K562 (cell line): ENCODE results near the gene CNTROB. TPM values are rescaled to one million over a fixed set of nuclear protein-coding genes. Genes with fewer than 3 reads are reported as not detected.

Experiments
- GATAD2A ChIP-seq: fragments of 450-650 bp; IDR thresholded peaks from 2 replicates; pipeline ENCODE4 v1.6.1; 2017
- POLR2AphosphoS5 ChIP-seq: IDR thresholded peaks from 2 replicates; pipeline ENCODE4 v1.6.1; 2011; ENCODE audit warnings: mild to moderate bottlenecking, low read depth, low read length, moderate library complexity; ENCODE audit not compliant: control insufficient read depth, insufficient read depth
- RBFOX2 ChIP-seq: fragments of 200-400 bp; formaldehyde crosslinking; IDR thresholded peaks from 2 replicates; pipeline ENCODE4 v1.6.1; 2017; ENCODE audit warnings: low read depth, mild to moderate bottlenecking, low read length, moderate library complexity
- polyA plus RNA-seq, 8 experiments: library from polyadenylated mRNA; depleted of rRNA in 4 of 8; stranded (reverse) in 5 of 8; unstranded in 3 of 8; fragments of >200 nt; fragmentation: Nextera tagmentation in 2 of 8; fragmentation: Illumina TruSeq in 1 of 8; extraction: Ambion mirVana in 2 of 8; extraction: Trizol in 1 of 8; gene quantifications; 2 replicates each; pipeline versions ENCODE4 v1.2.1 to v1.2.3, GENCODE V29; 2011 to 2014; ENCODE audit warnings: inconsistent platforms in 1 of 8, missing spikeins in 1 of 8
- total RNA-seq, 7 experiments: library from RNA; depleted of rRNA in 6 of 7; stranded (reverse); fragments of >200 nt in 6 of 7; fragmentation: Illumina TruSeq in 2 of 7; extraction: Trizol in 2 of 7; gene quantifications; 2 replicates each; pipeline versions ENCODE4 v1.2.1 to v1.2.3, GENCODE V29; 2011 to 2021; ENCODE audit warnings: low replicate concordance in 1 of 7
- TF ChIP-seq, protein P1 (sequence below): sonication (generic); formaldehyde crosslinking; IDR thresholded peaks from 2 replicates; pipeline ENCODE4 v1.8.1; 2023; ENCODE audit warnings: mild to moderate bottlenecking, missing genetic modification reagents
- TF ChIP-seq, protein P2 (sequence below), 3 experiments: fragments of 200-800 bp in 1 of 3; fragments of 250-450 bp in 1 of 3; fragments of 450-650 bp in 1 of 3; sonication (Bioruptor Pico) in 1 of 3; sonication (Bioruptor generic) in 1 of 3; formaldehyde crosslinking in 1 of 3; IDR thresholded peaks; 2 replicates each; pipeline versions ENCODE4 v1.6.1 to v1.8.0; 2016 to 2022; ENCODE audit warnings: mild to moderate bottlenecking in 2 of 3, missing genetic modification characterization in 2 of 3, missing compliant biosample characterization in 1 of 3, moderate library complexity in 1 of 3

CNTROB gene
- total and polyA plus RNA-seq, 9 of the 15 experiments (the other 6 are each of a cell fraction or from before 2014, with no cell fraction given), result 1.9 to 33.3 (median 23.0) TPM

DNA sequence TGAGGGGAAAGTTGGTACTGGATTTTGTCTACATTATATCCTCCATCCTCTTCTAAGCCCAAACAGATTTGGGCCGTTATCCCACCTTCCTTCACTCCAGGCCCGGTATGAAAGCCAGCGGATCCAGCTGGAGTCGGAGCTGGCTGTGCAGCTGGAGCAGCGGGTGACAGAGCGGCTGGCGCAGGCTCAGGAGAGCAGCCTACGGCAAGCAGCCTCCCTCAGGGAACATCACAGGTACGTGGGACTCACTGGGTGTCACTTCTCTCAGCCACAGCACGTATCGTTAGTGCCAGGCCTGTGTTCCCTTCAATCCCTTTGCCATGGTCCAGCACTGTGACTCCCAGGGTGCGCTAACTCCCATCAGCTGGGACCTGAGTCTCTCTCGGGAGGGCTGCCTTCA is 11.3 kb downstream of the CNTROB start (continued):
- TF ChIP-seq, protein P1, sequence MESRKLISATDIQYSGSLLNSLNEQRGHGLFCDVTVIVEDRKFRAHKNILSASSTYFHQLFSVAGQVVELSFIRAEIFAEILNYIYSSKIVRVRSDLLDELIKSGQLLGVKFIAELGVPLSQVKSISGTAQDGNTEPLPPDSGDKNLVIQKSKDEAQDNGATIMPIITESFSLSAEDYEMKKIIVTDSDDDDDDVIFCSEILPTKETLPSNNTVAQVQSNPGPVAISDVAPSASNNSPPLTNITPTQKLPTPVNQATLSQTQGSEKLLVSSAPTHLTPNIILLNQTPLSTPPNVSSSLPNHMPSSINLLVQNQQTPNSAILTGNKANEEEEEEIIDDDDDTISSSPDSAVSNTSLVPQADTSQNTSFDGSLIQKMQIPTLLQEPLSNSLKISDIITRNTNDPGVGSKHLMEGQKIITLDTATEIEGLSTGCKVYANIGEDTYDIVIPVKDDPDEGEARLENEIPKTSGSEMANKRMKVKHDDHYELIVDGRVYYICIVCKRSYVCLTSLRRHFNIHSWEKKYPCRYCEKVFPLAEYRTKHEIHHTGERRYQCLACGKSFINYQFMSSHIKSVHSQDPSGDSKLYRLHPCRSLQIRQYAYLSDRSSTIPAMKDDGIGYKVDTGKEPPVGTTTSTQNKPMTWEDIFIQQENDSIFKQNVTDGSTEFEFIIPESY (CRISPR knock-in tag), result no peak
- TF ChIP-seq GATAD2A (no peak), RBFOX2 (no peak), POLR2AphosphoS5 (no peak)
- TF ChIP-seq, protein P2, sequence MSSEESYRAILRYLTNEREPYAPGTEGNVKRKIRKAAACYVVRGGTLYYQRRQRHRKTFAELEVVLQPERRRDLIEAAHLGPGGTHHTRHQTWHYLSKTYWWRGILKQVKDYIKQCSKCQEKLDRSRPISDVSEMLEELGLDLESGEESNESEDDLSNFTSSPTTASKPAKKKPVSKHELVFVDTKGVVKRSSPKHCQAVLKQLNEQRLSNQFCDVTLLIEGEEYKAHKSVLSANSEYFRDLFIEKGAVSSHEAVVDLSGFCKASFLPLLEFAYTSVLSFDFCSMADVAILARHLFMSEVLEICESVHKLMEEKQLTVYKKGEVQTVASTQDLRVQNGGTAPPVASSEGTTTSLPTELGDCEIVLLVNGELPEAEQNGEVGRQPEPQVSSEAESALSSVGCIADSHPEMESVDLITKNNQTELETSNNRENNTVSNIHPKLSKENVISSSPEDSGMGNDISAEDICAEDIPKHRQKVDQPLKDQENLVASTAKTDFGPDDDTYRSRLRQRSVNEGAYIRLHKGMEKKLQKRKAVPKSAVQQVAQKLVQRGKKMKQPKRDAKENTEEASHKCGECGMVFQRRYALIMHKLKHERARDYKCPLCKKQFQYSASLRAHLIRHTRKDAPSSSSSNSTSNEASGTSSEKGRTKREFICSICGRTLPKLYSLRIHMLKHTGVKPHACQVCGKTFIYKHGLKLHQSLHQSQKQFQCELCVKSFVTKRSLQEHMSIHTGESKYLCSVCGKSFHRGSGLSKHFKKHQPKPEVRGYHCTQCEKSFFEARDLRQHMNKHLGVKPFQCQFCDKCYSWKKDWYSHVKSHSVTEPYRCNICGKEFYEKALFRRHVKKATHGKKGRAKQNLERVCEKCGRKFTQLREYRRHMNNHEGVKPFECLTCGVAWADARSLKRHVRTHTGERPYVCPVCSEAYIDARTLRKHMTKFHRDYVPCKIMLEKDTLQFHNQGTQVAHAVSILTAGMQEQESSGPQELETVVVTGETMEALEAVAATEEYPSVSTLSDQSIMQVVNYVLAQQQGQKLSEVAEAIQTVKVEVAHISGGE (CRISPR knock-in tag; IDR thresholded peaks at IDR 0.05), result no peak
